Endothelial cell of umbilical vein (primary cell): ENCODE results near the gene MAP3K1. TPM values are rescaled to one million over a fixed set of nuclear protein-coding genes. Genes with fewer than 3 reads are reported as not detected.

Experiments
- BruUV-seq: library from RNA; stranded (reverse); fragments of 400-500 nt; replicated peaks from 2 replicates; lab custom pipeline; 2021; lab: Mats Ljungman, UMichigan
- CTCF ChIA-PET: fragments of 300-600, 350-600 bp; sonication (Branson Sonifier 250); formaldehyde crosslinking; loops from one replicate; lab custom pipeline; 2021; ENCODE audit warnings: antibody characterized with exemption, inconsistent platforms; lab: Charles Lee
- POLR2A ChIA-PET: fragments of 300-600, 350-600 bp; sonication (Branson Sonifier 250); formaldehyde crosslinking; loops from one replicate; lab custom pipeline; 2021; ENCODE audit warnings: antibody characterized with exemption, inconsistent platforms; lab: Charles Lee
- DNase-seq: peaks from one replicate; pipeline ENCODE4 v3.0.0-alpha.2; 2011; ENCODE audit warnings: low read depth, low spot score
- FAIRE-seq: peaks from 2 replicates; lab custom pipeline; 2011; peaks lifted over from hg19 to GRCh38; lab: Jason Lieb, UNC
- H2AFZ ChIP-seq: 2 replicates; pipeline ENCODE4 v1.6.0; 2012; ENCODE audit warnings: low read depth, low read length, control low read depth, inconsistent platforms
- H3K27ac ChIP-seq: 2 replicates; pipeline ENCODE4 v1.5.1; 2011; ENCODE audit warnings: low read depth, mild to moderate bottlenecking, control low read depth, low read length, moderate library complexity; ENCODE audit not compliant: insufficient read depth
- H3K27me3 ChIP-seq, 2 experiments: 2 replicates each; pipeline versions ENCODE4 v1.6.0 to v1.6.1; 2011; ENCODE audit warnings: low read length in 2 of 2, mixed read lengths in 1 of 2; ENCODE audit not compliant: control insufficient read depth in 2 of 2, insufficient read depth in 2 of 2
- H3K36me3 ChIP-seq, 2 experiments: 2 replicates in 1 of 2; 3 replicates in 1 of 2; pipeline ENCODE4 v1.5.1; 2011; ENCODE audit warnings: low read length in 2 of 2, mild to moderate bottlenecking in 1 of 2, moderate library complexity in 1 of 2; ENCODE audit not compliant: control insufficient read depth in 2 of 2, insufficient read depth in 2 of 2; ENCODE audit errors: extremely low read depth in 1 of 2
- H3K4me1 ChIP-seq: 3 replicates; pipeline ENCODE4 v1.5.1; 2011; ENCODE audit warnings: mild to moderate bottlenecking, low read length; ENCODE audit not compliant: control insufficient read depth, insufficient read depth; ENCODE audit errors: extremely low read depth
- H3K4me2 ChIP-seq: 2 replicates; pipeline ENCODE4 v1.6.1; 2011; ENCODE audit warnings: low read length, control low read depth, mixed read lengths; ENCODE audit not compliant: insufficient read depth
- H3K4me3 ChIP-seq, 3 experiments: fragments of 200-600 bp in 1 of 3; sonication (generic), shearing (Covaris generic) in 1 of 3; replicated peaks in 1 of 3; 2 replicates each; pipeline ENCODE4 v1.5.1; 2011 to 2016; ENCODE audit warnings: control low read depth in 3 of 3, low read length in 3 of 3, mild to moderate bottlenecking in 2 of 3, inconsistent platforms in 1 of 3, low read depth in 1 of 3, moderate library complexity in 1 of 3; ENCODE audit not compliant: insufficient read depth in 1 of 3
- H3K79me2 ChIP-seq: 2 replicates; pipeline ENCODE4 v1.6.0; 2012; ENCODE audit warnings: low read length, inconsistent platforms; ENCODE audit not compliant: control insufficient read depth, insufficient read depth
- H3K9ac ChIP-seq: replicated peaks from 2 replicates; pipeline ENCODE3; 2011; ENCODE audit warnings: low read length, control low read depth; ENCODE audit not compliant: insufficient read depth; ENCODE audit errors: extremely low read depth
- H3K9me1 ChIP-seq: replicated peaks from 3 replicates; pipeline ENCODE4 v1.6.0; 2011; ENCODE audit warnings: mild to moderate bottlenecking, low read length; ENCODE audit not compliant: control insufficient read depth, insufficient read depth; ENCODE audit errors: extremely low read depth
- H3K9me3 ChIP-seq: replicated peaks from 2 replicates; pipeline ENCODE4 v1.5.1; 2012; ENCODE audit warnings: low read length, inconsistent platforms; ENCODE audit not compliant: control insufficient read depth, insufficient read depth
- H4K20me1 ChIP-seq: replicated peaks from 2 replicates; pipeline ENCODE3; 2011; ENCODE audit warnings: mild to moderate bottlenecking, low read length; ENCODE audit not compliant: control insufficient read depth, insufficient read depth; ENCODE audit errors: extremely low read depth
- EZH2 ChIP-seq: IDR thresholded peaks from 2 replicates; pipeline ENCODE4 v1.6.1; 2012; ENCODE audit warnings: borderline replicate concordance, low read depth, mild to moderate bottlenecking, moderate library complexity, low read length, inconsistent platforms; ENCODE audit not compliant: severe bottlenecking
- FOS ChIP-seq: IDR thresholded peaks from 2 replicates; pipeline ENCODE4 v1.6.1; 2011; ENCODE audit warnings: mild to moderate bottlenecking, low read length, moderate library complexity, borderline replicate concordance; ENCODE audit not compliant: insufficient read depth
- GATA2 ChIP-seq: IDR thresholded peaks from 2 replicates; pipeline ENCODE4 v1.7.0; 2011; ENCODE audit warnings: low read depth, mild to moderate bottlenecking, moderate library complexity, mixed read lengths, low read length; ENCODE audit not compliant: insufficient read length, insufficient read depth
- JUN ChIP-seq: IDR thresholded peaks from 2 replicates; pipeline ENCODE4 v1.6.1; 2011; ENCODE audit warnings: borderline replicate concordance, low read depth; ENCODE audit not compliant: insufficient read length, insufficient read depth
- MYC ChIP-seq: IDR thresholded peaks from one replicate; pipeline ENCODE4 v1.6.1; 2011; ENCODE audit warnings: mild to moderate bottlenecking, low read depth, low read length
- POLR2A ChIP-seq: IDR thresholded peaks from 2 replicates; pipeline ENCODE4 v1.6.1; 2012; ENCODE audit warnings: low read depth, mild to moderate bottlenecking, control low read depth, low read length
- POLR2AphosphoS5 ChIP-seq: IDR thresholded peaks from 2 replicates; pipeline ENCODE4 v1.6.1; 2012; ENCODE audit warnings: low read depth, mild to moderate bottlenecking, control low read depth, low read length, moderate library complexity; ENCODE audit not compliant: insufficient read depth
- dilution Hi-C: fragments of 300-500 bp; cut with MboI; formaldehyde crosslinking; loops from one replicate; pipeline ENCODE4 v1.15.0; 2019; ENCODE audit warnings: low sequenced_read_pairs; ENCODE audit not compliant: extremely low pct_ligation_motif_present
- intact Hi-C: fragments of 100-400 bp; cut with micrococcal nuclease; formaldehyde crosslinking; loops from one replicate; pipeline ENCODE4 v1.10.0; 2022
- polyA plus RNA-seq, 4 experiments: library from polyadenylated mRNA; depleted of rRNA in 3 of 4; stranded (reverse) in 3 of 4; unstranded in 1 of 4; fragments of >200 nt; gene quantifications; 2 replicates each; pipeline versions ENCODE4 v1.2.1 to v1.2.3, GENCODE V29; 2011 to 2012; ENCODE audit warnings: missing spikeins in 1 of 4
- total RNA-seq: library from RNA; stranded (reverse); gene quantifications from 2 replicates; pipeline ENCODE4 v1.2.3, GENCODE V29; 2021
- TF ChIP-seq, protein P1 (sequence below): IDR thresholded peaks from 2 replicates; pipeline ENCODE4 v1.6.1; 2011; ENCODE audit not compliant: insufficient read depth, insufficient read length
- TF ChIP-seq, protein P2 (sequence below), 2 donors: IDR thresholded peaks; 1 replicate in 1 of 2; 2 replicates in 1 of 2; pipeline ENCODE4 v1.5.1; 2011; ENCODE audit warnings: low read length in 2 of 2, mild to moderate bottlenecking in 2 of 2, moderate library complexity in 2 of 2, control low read depth in 1 of 2, inconsistent platforms in 1 of 2, low read depth in 1 of 2; ENCODE audit not compliant: insufficient read depth in 1 of 2; ENCODE audit errors: extremely low read depth in 1 of 2

MAP3K1 gene
- total and polyA plus RNA-seq, 2 donors (not counting 3 experiments of a cell fraction or from before 2014, with no cell fraction given), result 5.7 to 14.4 TPM

DNA sequence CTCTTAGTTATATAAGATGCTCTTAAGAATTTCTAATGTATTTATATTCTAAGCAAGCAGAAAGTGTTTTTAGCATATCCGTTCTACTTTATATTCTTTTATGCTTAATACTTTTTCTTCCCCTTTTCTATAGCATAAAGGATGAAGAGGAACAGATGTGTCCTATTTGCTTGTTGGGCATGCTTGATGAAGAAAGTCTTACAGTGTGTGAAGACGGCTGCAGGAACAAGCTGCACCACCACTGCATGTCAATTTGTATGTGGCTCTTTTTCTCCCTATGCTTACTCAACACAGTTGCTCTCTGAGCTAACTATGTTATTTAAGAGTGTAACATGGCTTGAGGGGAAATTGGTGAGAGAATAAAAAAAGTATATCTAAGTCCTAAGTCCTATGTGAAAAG, 56.4 kb downstream of the MAP3K1 start:
- Histone ChIP-seq H2AFZ (no peak overlapping the region), H3K27me3 (no peaks in the 10 kb centered on the region), H3K4me1 (no peaks in the 10 kb centered on the region), H3K36me3 (peaks cover 6 to 7% of the 10 kb centered on the region in 2 experiments), H3K9me1 (no peaks in the 10 kb centered on the region), H3K9me3 (no peaks in the 10 kb centered on the region), H4K20me1 (no peaks in the 10 kb centered on the region), H3K9ac (no peak overlapping the region), H3K79me2 (no peaks in the 10 kb centered on the region), H3K27ac (no peak overlapping the region), H3K4me3 (no peak overlapping the region), H3K4me2 (no peak overlapping the region)
- TF ChIP-seq FOS, result no peak
- no peak for TF ChIP-seq POLR2AphosphoS5
- TF ChIP-seq POLR2A, result no peak
- TF ChIP-seq EZH2, result no peak
- TF ChIP-seq, protein P1, sequence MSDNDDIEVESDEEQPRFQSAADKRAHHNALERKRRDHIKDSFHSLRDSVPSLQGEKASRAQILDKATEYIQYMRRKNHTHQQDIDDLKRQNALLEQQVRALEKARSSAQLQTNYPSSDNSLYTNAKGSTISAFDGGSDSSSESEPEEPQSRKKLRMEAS, result no peak
- TF ChIP-seq GATA2, result no peak
- TF ChIP-seq MYC, result no peak
- TF ChIP-seq JUN, result no peak
- TF ChIP-seq, protein P2, sequence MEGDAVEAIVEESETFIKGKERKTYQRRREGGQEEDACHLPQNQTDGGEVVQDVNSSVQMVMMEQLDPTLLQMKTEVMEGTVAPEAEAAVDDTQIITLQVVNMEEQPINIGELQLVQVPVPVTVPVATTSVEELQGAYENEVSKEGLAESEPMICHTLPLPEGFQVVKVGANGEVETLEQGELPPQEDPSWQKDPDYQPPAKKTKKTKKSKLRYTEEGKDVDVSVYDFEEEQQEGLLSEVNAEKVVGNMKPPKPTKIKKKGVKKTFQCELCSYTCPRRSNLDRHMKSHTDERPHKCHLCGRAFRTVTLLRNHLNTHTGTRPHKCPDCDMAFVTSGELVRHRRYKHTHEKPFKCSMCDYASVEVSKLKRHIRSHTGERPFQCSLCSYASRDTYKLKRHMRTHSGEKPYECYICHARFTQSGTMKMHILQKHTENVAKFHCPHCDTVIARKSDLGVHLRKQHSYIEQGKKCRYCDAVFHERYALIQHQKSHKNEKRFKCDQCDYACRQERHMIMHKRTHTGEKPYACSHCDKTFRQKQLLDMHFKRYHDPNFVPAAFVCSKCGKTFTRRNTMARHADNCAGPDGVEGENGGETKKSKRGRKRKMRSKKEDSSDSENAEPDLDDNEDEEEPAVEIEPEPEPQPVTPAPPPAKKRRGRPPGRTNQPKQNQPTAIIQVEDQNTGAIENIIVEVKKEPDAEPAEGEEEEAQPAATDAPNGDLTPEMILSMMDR (IDR thresholded peaks at IDR 0.05; ENCODE audit: extremely low read depth in 1 of 2, insufficient read depth in 1 of 2, low read depth in 1 of 2, low read length in 2 of 2), result no peak
- ChIA-PET CTCF (no interaction called here), POLR2A (no interaction called here)
- DNase-seq (no peak), FAIRE-seq (no peak)
- BruUV-seq, result no TSS peak
- intact Hi-C loops, result no loop called here
- dilution Hi-C loops, result no loop called here
